HCT116 (cell line): ENCODE measurements around the gene SLFN11. TPM values are rescaled to one million over a fixed set of nuclear protein-coding genes. Genes with fewer than 3 reads are reported as not detected.

Experiments
- ATAC-seq: fragments of 200-7000 bp; cut with Tn5 transposase; 2 replicates; pipeline ENCODE4 v1.9.1; 2020; ENCODE audit warnings: mild to moderate bottlenecking, moderate library complexity
- BruUV-seq: library from RNA; stranded (reverse); fragments of 400-500 nt; replicated peaks from 2 replicates; lab custom pipeline; 2021; lab: Mats Ljungman, UMichigan
- CTCF ChIA-PET: fragments of 300-600 bp; sonication (Branson Sonifier 250); formaldehyde crosslinking; loops from one replicate; lab custom pipeline; 2021; ENCODE audit warnings: antibody characterized with exemption; lab: Charles Lee
- POLR2A ChIA-PET: fragments of 300-600, 350-600 bp; sonication (Branson Sonifier 250); formaldehyde crosslinking; loops from one replicate; lab custom pipeline; 2021; ENCODE audit warnings: antibody characterized with exemption; lab: Charles Lee
- RAD21 ChIA-PET, 2 experiments: fragments of 300-600 bp; sonication (Branson Sonifier 250); formaldehyde crosslinking; loops; one replicate each; lab custom pipeline; 2023; ENCODE audit warnings: low total read pairs in 2 of 2; ENCODE audit not compliant: uncharacterized antibody in 2 of 2, unreplicated experiment in 2 of 2, low non-redundant PET in 1 of 2; lab: Charles Lee
- DNase-seq: peaks from one replicate; pipeline ENCODE4 v3.0.0-alpha.2; 2010; ENCODE audit warnings: low read depth, low spot score
- H2AFZ ChIP-seq: fragments of 200-600 bp; shearing (Covaris generic), sonication (generic); 2 replicates; pipeline ENCODE4 v1.6.1; 2017; ENCODE audit warnings: low read depth, mixed run types, mixed read lengths, antibody characterized with exemption, low read length; ENCODE audit not compliant: poor library complexity, severe bottlenecking
- H3K27ac ChIP-seq: 2 replicates; pipeline ENCODE4 v1.5.1; 2012; ENCODE audit warnings: low read depth, low read length
- H3K27me3 ChIP-seq: fragments of 200-600 bp; sonication (generic); 2 replicates; pipeline ENCODE4 v1.6.1; 2016; ENCODE audit warnings: mixed run types, low read length, mixed read lengths; ENCODE audit not compliant: insufficient read depth
- H3K36me3 ChIP-seq, 2 experiments: fragments of 200-500 bp in 1 of 2; fragments of 200-600 bp in 1 of 2; sonication (Bioruptor generic) in 1 of 2; sonication (generic) in 1 of 2; 2 replicates each; pipeline versions ENCODE4 v1.5.1 to v1.6.1; 2014 to 2016; ENCODE audit warnings: low read length in 2 of 2, inconsistent platforms in 1 of 2, mixed read lengths in 1 of 2, mixed run types in 1 of 2; ENCODE audit not compliant: insufficient read depth in 2 of 2, control insufficient read depth in 1 of 2
- H3K4me1 ChIP-seq, 2 experiments: fragments of 200-600 bp in 1 of 2; sonication (generic) in 1 of 2; 2 replicates each; pipeline versions ENCODE4 v1.5.1 to v1.6.1; 2012 to 2017; ENCODE audit warnings: low read length in 2 of 2, inconsistent platforms in 1 of 2, mild to moderate bottlenecking in 1 of 2, mixed read lengths in 1 of 2, mixed run types in 1 of 2, moderate library complexity in 1 of 2; ENCODE audit not compliant: insufficient read depth in 2 of 2, control insufficient read depth in 1 of 2
- H3K4me2 ChIP-seq: fragments of 200-600 bp; sonication (generic); 2 replicates; pipeline ENCODE4 v1.6.1; 2017; ENCODE audit warnings: mixed run types, low read length, mixed read lengths
- H3K4me3 ChIP-seq, 2 experiments: fragments of 200-600 bp in 1 of 2; sonication (generic) in 1 of 2; replicated peaks in 1 of 2; 2 replicates each; pipeline ENCODE4 v1.5.1; 2011 to 2016; ENCODE audit warnings: low read length in 2 of 2, control low read depth in 1 of 2, low read depth in 1 of 2, mild to moderate bottlenecking in 1 of 2, mixed read lengths in 1 of 2, mixed run types in 1 of 2
- H3K79me2 ChIP-seq: fragments of 200-600 bp; sonication (generic); 2 replicates; pipeline ENCODE4 v1.6.1; 2017; ENCODE audit warnings: mild to moderate bottlenecking, mixed run types, low read length, moderate library complexity, mixed read lengths; ENCODE audit not compliant: insufficient read depth
- H3K9ac ChIP-seq: fragments of 200-600 bp; sonication (generic); 2 replicates; pipeline ENCODE4 v1.6.1; 2016; ENCODE audit warnings: low read length, mixed read lengths
- H3K9me2 ChIP-seq: fragments of 200-600 bp; sonication (generic), shearing (Covaris generic); 2 replicates; pipeline ENCODE4 v1.6.1; 2017; ENCODE audit warnings: mixed run types, mild to moderate bottlenecking, moderate library complexity; ENCODE audit not compliant: insufficient read depth
- H3K9me3 ChIP-seq, 2 experiments: fragments of 200-500 bp in 1 of 2; fragments of 200-600 bp in 1 of 2; sonication (Bioruptor generic) in 1 of 2; sonication (generic) in 1 of 2; 2 replicates each; pipeline ENCODE4 v1.6.1; 2014 to 2017; ENCODE audit warnings: low read length in 2 of 2, mixed read lengths in 2 of 2, inconsistent platforms in 1 of 2, low read depth in 1 of 2, mild to moderate bottlenecking in 1 of 2, mixed run types in 1 of 2, moderate library complexity in 1 of 2; ENCODE audit not compliant: control insufficient read depth in 1 of 2, insufficient read depth in 1 of 2
- H4K20me1 ChIP-seq: fragments of 200-600 bp; sonication (generic), shearing (Covaris generic); 2 replicates; pipeline ENCODE4 v1.6.1; 2017; ENCODE audit warnings: mixed run types, mild to moderate bottlenecking, moderate library complexity; ENCODE audit not compliant: insufficient read depth
- CEBPB ChIP-seq: IDR thresholded peaks from 2 replicates; pipeline ENCODE4 v1.6.1; 2012; ENCODE audit warnings: low read depth
- ELF1 ChIP-seq: IDR thresholded peaks from 2 replicates; pipeline ENCODE4 v1.6.1; 2012; ENCODE audit warnings: low read depth, borderline replicate concordance
- FOSL1 ChIP-seq: IDR thresholded peaks from 2 replicates; pipeline ENCODE4 v1.6.1; 2012; ENCODE audit warnings: low read depth
- JUND ChIP-seq: IDR thresholded peaks from 2 replicates; pipeline ENCODE4 v1.6.1; 2012
- POLR2A ChIP-seq: IDR thresholded peaks from 2 replicates; pipeline ENCODE4 v1.7.0; 2011; ENCODE audit warnings: borderline replicate concordance; ENCODE audit not compliant: insufficient read depth, insufficient read length; ENCODE audit errors: extremely low read depth
- POLR2AphosphoS5 ChIP-seq: IDR thresholded peaks from 2 replicates; pipeline ENCODE4 v1.6.1; 2011; ENCODE audit warnings: mild to moderate bottlenecking, low read depth, low read length, moderate library complexity
- RAD21 ChIP-seq: IDR thresholded peaks from 2 replicates; pipeline ENCODE4 v1.6.1; 2012; ENCODE audit warnings: low read depth, mild to moderate bottlenecking
- SIN3A ChIP-seq: IDR thresholded peaks from 2 replicates; pipeline ENCODE4 v1.6.1; 2012; ENCODE audit warnings: low read depth
- SRF ChIP-seq: IDR thresholded peaks from 2 replicates; pipeline ENCODE4 v1.6.1; 2012; ENCODE audit warnings: low read depth
- TCF7L2 ChIP-seq: IDR thresholded peaks from 2 replicates; pipeline ENCODE4 v1.7.0; 2011; ENCODE audit warnings: borderline replicate concordance, inconsistent platforms; ENCODE audit not compliant: insufficient read depth, insufficient read length; ENCODE audit errors: extremely low read depth
- YY1 ChIP-seq: IDR thresholded peaks from 2 replicates; pipeline ENCODE4 v1.6.1; 2011; ENCODE audit warnings: low read length, low read depth, moderate library complexity, mild to moderate bottlenecking; ENCODE audit not compliant: insufficient replicate concordance; ENCODE audit errors: extremely low read depth
- intact Hi-C: fragments of 100-400 bp; cut with micrococcal nuclease; formaldehyde crosslinking; loops from 2 replicates; pipeline ENCODE4 v1.10.0; 2022
- total RNA-seq: library from RNA; stranded (reverse); gene quantifications from one replicate; pipeline ENCODE4 v1.2.1, GENCODE V29; 2021; ENCODE audit not compliant: unreplicated experiment
- TF ChIP-seq, protein P1 (sequence below): IDR thresholded peaks from 2 replicates; pipeline ENCODE4 v1.6.1; 2012; ENCODE audit warnings: low read depth

Gene SLFN11
- total RNA-seq, 1 experiment from 2014 or later, result not detected

DNA sequence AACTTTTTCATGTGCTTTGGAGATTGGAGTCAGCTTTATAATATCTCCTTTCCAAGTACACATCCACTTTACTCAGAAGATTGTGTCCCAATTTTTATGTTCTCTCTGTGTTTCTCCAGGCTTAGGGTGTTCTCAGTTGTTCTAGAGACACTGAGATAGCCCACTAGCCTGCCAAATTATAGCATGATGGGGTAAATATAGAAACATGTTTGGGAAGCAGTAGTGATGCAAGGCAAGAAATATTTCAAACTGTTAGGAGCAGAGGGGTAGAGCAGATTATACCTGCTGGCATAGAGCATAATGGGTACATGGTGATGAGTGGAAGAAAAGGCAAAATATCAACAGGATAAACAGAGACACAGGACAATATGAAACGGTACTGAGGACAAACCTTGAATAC is 12.4 kb downstream of the SLFN11 start:
- intact Hi-C loops, result no loop called here
- H4K20me1 ChIP-seq, result no peaks in the 10 kb centered on the region
- DNase-seq (no peak), ATAC-seq (no peak)
- CTCF ChIA-PET, result no interaction called here
- POLR2A ChIA-PET, result no interaction called here
- no peaks in the 10 kb centered on the region for H3K9me3 ChIP-seq
- no TSS peak for BruUV-seq
- TF ChIP-seq JUND (no peak), ELF1 (no peak), RAD21 (no peak), POLR2AphosphoS5 (no peak), SIN3A (no peak), SRF (no peak), CEBPB (no peak), TCF7L2 (no peak), FOSL1 (no peak), POLR2A (no peak), YY1 (no peak)
- TF ChIP-seq, protein P1, sequence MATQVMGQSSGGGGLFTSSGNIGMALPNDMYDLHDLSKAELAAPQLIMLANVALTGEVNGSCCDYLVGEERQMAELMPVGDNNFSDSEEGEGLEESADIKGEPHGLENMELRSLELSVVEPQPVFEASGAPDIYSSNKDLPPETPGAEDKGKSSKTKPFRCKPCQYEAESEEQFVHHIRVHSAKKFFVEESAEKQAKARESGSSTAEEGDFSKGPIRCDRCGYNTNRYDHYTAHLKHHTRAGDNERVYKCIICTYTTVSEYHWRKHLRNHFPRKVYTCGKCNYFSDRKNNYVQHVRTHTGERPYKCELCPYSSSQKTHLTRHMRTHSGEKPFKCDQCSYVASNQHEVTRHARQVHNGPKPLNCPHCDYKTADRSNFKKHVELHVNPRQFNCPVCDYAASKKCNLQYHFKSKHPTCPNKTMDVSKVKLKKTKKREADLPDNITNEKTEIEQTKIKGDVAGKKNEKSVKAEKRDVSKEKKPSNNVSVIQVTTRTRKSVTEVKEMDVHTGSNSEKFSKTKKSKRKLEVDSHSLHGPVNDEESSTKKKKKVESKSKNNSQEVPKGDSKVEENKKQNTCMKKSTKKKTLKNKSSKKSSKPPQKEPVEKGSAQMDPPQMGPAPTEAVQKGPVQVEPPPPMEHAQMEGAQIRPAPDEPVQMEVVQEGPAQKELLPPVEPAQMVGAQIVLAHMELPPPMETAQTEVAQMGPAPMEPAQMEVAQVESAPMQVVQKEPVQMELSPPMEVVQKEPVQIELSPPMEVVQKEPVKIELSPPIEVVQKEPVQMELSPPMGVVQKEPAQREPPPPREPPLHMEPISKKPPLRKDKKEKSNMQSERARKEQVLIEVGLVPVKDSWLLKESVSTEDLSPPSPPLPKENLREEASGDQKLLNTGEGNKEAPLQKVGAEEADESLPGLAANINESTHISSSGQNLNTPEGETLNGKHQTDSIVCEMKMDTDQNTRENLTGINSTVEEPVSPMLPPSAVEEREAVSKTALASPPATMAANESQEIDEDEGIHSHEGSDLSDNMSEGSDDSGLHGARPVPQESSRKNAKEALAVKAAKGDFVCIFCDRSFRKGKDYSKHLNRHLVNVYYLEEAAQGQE, result no peak
- no peak overlapping the region for H3K4me3 ChIP-seq
- no peak overlapping the region for H3K27ac ChIP-seq
- H3K9me2 ChIP-seq, result no peaks in the 10 kb centered on the region
- no peaks in the 10 kb centered on the region for H3K4me1 ChIP-seq
- H3K4me2 ChIP-seq, result no peak overlapping the region
- no peak overlapping the region for H2AFZ ChIP-seq
- no peaks in the 10 kb centered on the region for H3K36me3 ChIP-seq
- peaks cover 56% of the 10 kb centered on the region for H3K27me3 ChIP-seq
- H3K9ac ChIP-seq, result no peak overlapping the region
- no peaks in the 10 kb centered on the region for H3K79me2 ChIP-seq
- RAD21 ChIA-PET, result interaction anchor here in 1 of 2 experiments (0.6 kb wide), 1 partner anchor 110 kb away, joined by 3 read pairs; no protein-coding TSS in a partner anchor
